Measurements from ENCODE around the gene C9.
"Not testable (repeated sequence)": the region's sequence is repeated elsewhere in the genome, so short reads cannot be mapped to it uniquely, and the experiment has no call there.

The C9 gene

GRCh38 chr5:39319395-39319794 lies 44.9 kb downstream of the C9 start:
- no peak for DNase-seq

DNA sequence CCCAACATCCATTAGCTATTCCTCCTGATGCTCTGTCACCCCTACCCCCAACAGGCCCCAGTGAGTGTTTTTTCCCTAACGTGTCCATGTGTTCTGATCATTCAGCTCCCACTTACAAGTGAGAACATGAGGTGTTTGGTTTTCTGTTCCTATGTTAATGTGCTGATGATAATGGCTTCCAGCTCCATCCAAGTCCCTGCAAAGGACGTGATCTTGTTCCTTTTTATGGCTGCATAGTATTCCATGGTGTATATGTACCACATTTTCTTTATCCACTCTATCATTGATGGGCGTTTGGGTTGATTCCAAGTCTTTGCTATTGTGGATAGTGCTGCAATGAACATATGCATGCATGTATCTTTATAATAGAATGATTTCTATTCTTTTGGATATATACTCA lies 47.8 kb downstream of the C9 start:
- not testable (repeated sequence) for DNase-seq

GRCh38 chr5:39315995-39316394 lies 48.3 kb downstream of the C9 start:
- no peak for DNase-seq

DNA sequence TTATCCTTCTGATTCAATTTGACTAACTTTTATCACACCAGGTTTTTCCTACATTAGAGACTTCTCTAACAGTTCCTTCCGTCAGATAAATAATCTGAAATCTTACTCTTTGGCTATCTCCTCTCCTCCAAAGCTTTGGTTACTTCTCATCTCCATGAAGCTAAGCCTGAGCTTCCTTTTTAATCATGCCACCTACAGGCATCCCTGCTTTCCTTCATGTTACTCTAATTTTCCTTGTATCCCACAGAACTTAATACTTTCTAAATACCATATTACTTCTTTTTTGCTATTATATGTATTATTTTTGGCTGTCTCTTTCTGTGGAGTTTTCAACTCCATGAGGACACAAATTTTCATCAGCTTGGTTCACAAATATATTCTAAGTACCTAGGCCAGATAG lies 49.7 kb downstream of the C9 start:
- DNase-seq = no peak

DNA sequence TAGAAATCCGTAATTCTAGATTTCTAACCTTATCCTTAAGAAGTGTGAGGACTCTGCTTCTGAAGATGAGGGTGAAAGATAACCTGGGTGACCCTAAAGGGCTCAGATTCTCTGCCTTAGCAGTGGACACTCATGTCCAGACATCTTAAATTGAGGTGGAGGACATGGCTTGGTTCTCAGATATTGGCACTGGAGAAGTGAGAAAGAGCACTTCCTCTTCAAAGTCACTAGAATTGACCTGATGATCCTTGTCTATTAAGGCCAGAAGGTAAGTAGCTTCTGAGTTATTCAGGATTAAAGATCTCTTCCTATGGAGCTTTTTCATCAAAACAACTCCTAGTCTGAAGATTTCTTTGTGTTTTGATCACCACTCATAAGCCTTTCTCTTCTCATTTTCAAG lies 54.8 kb downstream of the C9 start:
- no peak for DNase-seq

- no peak for DNase-seq
Observed at GRCh38 chr5:39302472-39302871, 61.8 kb downstream of the C9 start.

DNA sequence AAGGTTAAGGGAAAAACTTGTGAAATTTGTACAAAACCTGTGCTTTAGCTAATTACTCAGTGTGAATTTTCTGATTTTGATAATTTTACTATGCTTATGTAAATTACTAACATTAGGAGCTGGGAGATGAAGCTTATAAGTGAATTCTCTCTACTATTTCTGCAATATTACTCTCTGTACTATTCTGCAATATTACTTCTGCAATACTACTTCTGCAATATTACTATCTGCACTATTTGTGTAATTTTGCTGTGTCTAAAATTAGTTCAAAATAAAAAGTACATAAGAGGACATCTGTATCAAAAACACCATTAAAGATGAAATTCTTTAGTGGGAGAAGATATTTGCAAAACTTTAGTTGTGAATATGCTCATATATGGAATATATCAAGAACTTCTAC lies 62.9 kb downstream of the C9 start:
- no peak for DNase-seq

- no peak for DNase-seq
Observed at GRCh38 chr5:39299962-39300361, 64.3 kb downstream of the C9 start.

DNA sequence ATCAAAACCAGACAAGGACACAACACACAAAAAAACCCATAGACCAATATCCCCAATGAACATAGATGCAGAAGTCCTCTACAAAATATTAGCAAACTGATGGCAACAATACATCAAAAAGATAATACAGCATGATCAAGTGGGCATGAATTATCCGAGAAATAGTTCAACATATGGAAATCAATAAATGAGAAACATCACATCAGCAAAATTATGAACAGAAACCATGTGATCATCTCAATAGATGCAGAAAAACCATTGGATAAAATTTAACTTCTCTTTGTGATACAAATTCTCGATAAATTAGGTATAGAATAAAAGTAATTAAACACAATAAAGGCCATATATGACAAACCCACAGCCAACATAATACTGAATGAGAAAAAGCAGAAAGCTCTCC lies 69.6 kb downstream of the C9 start:
- DNase-seq = no peak

GRCh38 chr5:39284552-39284951 lies 79.7 kb downstream of the C9 start:
- no peak for DNase-seq

GRCh38 chr5:39283231-39283818 lies 81.0 kb downstream of the C9 start:
- DNase-seq = peak; percentile 73

GRCh38 chr5:39282561-39282960 lies 81.7 kb downstream of the C9 start:
- no peak for DNase-seq

DNA sequence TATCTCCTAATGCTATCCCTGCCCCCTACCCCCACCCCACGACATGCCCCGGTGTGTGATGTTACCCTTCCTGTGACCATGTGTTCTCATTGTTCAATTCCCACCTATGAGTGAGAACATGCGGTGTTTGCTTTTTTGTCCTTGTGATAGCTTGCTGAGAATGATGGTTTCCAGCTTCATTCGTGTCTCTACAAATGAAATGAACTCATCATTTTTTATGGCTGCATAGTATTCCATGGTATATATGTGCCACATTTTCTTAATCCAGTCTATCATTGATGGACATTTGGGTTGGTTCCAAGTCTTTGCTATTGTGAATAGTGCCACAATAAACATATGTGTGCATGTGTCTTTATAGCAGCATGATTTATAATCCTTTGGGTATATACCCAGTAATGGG lies 88.4 kb downstream of the C9 start:
- not testable (repeated sequence) for DNase-seq

GRCh38 chr5:39274398-39275085 lies 89.8 kb downstream of the C9 start:
- no peak for DNase-seq

DNA sequence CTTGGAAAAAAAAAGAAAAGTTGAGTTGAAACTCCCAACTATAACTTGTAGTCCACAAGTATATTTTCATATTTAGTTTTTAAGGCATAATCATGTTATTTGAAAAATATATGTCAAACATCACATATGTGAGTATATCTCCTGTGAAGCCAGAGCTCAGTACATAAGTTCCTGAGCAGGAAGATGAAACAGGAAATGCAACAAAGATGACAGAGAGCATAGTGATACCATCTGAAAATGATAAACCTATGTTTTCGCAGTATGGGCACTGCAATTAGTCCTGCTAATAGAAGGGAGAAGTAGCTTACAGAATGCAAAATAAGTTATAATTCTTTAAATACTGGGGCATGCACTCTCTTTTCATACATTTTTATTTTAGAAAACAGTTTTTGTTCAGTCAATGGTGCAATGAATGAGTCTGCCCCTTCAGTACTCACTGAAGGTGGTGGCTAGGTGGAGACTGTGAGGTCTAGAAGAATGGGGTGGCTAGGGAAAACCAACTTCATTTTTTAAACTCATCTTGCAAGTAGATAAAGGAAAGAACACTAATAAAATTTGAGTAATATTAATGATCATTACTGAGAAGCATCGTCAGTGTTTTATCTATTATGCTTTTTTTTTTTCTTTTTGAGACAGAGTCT lies 90.9 kb downstream of the C9 start:
- DNase-seq = no peak

DNA sequence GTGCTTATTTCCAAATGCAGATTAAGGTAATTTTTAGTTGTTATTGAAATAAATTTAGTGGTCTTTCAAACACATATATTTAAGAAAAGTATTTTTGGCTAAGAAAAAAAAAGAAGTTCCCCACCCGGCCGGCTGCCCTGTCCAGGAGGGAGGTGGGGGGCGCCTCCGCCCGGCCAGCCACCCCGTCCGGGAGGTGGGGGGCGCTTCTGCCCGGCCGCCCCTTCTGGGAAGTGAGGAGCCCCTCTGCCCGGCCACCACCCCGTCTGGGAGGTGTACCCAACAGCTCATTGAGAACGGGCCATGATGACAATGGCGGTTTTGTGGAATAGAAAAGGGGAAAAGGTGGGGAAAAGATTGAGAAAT lies 91.4 kb downstream of the C9 start:
- not testable (repeated sequence) for DNase-seq

GRCh38 chr5:39270225-39270848 lies 94.0 kb downstream of the C9 start:
- DNase-seq = no peak

DNA sequence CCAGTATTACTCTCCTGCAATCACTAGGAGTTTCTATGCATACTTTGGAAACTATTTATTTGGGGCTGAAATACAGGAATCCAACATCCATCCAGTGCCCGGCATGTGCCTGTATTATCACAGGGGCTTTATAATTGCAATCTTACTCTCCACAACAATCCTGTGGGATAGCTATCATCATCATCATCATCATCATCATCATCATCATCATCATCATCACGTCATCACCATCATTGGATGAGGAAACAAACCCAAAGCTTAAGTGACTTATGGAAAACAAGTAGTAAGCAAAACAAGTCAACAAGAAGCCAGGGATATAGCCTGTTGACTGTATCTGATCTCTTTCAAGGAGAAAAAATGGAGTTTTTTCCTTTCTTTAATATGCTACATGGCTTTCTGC lies 97.1 kb downstream of the C9 start:
- DNase-seq = no peak

DNA sequence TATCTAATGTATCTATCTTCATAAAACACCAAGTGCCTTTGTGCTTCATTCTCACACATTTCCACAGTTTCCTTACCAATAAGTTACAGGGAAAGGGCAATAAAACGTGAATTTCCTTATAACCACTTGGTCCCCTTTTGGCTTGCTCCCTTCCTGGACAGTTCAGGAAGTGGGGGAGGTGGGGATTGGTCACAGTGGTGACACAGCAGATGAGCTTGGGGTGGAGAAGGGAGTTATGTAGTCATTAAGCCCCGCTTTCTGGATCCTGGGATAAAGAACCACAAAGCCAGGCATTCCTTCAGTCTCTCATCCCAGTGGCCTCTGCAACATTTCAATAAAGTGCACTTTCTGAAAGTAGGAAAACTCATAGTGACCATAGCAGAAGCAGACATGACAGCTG lies 97.9 kb downstream of the C9 start:
- DNase-seq = no peak

- DNase-seq = no peak
Observed at GRCh38 chr5:39264528-39264927, 99.8 kb downstream of the C9 start.

- no peak for DNase-seq
Observed at GRCh38 chr5:39262981-39263380, 101.3 kb downstream of the C9 start.

DNA sequence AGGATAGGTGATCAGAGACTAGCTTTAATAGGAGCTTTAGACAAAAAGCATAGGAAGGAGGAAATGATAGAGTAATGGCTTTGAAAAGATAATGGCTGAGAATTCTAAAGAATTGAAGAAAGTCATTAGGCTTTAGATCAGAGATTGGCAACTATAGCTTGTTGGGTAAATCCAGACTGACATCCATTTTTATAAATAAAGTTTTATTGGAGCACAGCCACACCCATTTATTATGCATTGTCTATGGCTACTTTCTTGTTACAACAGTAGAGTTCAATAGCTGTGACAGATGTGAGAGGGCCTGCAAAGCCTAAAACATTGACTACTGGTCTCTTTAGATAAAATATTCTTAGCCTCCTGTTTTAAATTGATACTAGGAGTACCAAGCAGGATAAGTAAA lies 104.2 kb downstream of the C9 start:
- no peak for DNase-seq

- DNase-seq = no peak
Observed at GRCh38 chr5:39257554-39257953, 106.7 kb downstream of the C9 start.
